ENCODE measurements around the gene APLF. TPM values are rescaled to one million over a fixed set of nuclear protein-coding genes. Genes with fewer than 3 reads are reported as not detected.

APLF gene
- total and polyA plus RNA-seq, 8 donors = 3.3 to 4.4 (median 3.9) TPM

DNA sequence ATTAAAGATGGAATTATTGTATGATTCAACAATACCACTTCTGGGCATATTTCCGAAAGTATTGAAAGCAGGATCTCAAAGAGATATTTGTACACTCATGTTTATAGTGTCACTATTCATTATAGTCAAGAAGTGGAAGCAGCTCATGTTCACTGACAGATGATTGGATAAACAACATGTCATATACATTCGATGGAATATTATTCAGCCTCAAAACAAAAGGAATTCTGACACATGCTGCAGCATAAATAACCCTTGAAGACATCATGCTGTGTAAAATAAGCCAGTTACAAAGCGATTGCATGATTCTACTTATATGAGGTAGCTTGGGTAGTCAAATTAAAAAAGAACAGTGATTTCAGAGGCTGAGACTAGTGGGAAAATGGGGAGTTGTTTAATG lies 136.7 kb downstream of the APLF start:
- TF ChIP-seq, protein P1, sequence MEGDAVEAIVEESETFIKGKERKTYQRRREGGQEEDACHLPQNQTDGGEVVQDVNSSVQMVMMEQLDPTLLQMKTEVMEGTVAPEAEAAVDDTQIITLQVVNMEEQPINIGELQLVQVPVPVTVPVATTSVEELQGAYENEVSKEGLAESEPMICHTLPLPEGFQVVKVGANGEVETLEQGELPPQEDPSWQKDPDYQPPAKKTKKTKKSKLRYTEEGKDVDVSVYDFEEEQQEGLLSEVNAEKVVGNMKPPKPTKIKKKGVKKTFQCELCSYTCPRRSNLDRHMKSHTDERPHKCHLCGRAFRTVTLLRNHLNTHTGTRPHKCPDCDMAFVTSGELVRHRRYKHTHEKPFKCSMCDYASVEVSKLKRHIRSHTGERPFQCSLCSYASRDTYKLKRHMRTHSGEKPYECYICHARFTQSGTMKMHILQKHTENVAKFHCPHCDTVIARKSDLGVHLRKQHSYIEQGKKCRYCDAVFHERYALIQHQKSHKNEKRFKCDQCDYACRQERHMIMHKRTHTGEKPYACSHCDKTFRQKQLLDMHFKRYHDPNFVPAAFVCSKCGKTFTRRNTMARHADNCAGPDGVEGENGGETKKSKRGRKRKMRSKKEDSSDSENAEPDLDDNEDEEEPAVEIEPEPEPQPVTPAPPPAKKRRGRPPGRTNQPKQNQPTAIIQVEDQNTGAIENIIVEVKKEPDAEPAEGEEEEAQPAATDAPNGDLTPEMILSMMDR (IDR thresholded peaks at IDR 0.05) = no peak
- ATAC-seq (no peak), DNase-seq (no peak)
- peaks cover 0 to 25% of the 10 kb centered on the region in 2 donors for H3K9me3 ChIP-seq
- H3K4me3 ChIP-seq = no peak overlapping the region
- no peaks in the 10 kb centered on the region for H3K36me3 ChIP-seq
- intact Hi-C loops (cut with DNase I) = no loop called here
- no peaks in the 10 kb centered on the region for H3K27me3 ChIP-seq
- H3K27ac ChIP-seq = no peak overlapping the region
- H3K4me1 ChIP-seq = no peaks in the 10 kb centered on the region

DNA sequence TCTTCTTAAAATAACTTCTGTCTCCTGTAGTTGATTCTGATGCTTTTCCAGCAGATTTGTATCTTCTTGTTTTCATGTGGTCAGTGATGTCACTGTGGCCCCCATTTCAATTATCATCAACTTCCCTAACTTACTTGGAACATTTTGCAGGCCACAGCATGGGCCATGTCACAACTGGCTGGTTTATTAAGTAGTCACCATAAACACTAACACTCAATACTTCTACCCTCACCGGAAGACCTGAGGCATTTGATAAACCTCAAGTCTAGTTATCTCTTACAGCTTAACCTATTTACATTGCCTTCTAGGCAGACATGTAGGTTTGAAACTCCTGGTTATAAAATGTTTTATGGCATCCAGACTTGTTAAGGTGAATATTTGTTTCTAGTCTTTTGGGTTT lies 138.6 kb downstream of the APLF start:
- TF ChIP-seq, protein P1 (IDR thresholded peaks at IDR 0.05) = no peak
- Histone ChIP-seq H3K27me3 (no peaks in the 10 kb centered on the region), H3K27ac (no peak overlapping the region), H3K4me3 (no peak overlapping the region), H3K9me3 (peaks cover 0 to 34% of the 10 kb centered on the region in 2 donors), H3K36me3 (no peaks in the 10 kb centered on the region), H3K4me1 (no peaks in the 10 kb centered on the region)
- DNase-seq (no peak), ATAC-seq (no peak)
- intact Hi-C loops (cut with DNase I) = no loop called here

DNA sequence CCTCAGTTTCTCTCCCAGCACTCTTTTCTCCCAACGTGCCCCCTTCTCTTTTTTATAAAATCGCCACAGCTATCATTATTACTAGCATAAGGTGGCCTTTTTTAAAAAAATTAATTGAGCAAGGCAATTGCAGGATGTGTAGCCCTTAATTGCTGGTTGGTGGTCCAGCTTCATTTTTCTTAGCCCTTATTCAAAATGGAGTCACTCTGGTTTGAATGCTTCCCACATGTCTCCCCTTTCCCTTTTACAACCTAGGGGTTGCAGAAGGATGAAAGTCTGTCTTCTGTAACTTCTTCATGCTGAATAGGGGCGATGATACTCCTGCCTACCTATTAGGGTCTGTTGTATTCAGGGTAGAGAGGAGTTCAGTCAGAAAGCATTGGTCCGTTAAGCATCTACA lies 139.4 kb downstream of the APLF start:
- TF ChIP-seq, protein P1 (IDR thresholded peaks at IDR 0.05) = no peak
- DNase-seq (no peak), ATAC-seq (no peak)
- no peak overlapping the region for H3K27ac ChIP-seq
- H3K4me3 ChIP-seq = no peak overlapping the region
- no peaks in the 10 kb centered on the region for H3K36me3 ChIP-seq
- no peaks in the 10 kb centered on the region for H3K4me1 ChIP-seq
- H3K9me3 ChIP-seq = peaks cover 0 to 32% of the 10 kb centered on the region in 2 donors
- intact Hi-C loops (cut with DNase I) = no loop called here
- H3K27me3 ChIP-seq = no peaks in the 10 kb centered on the region

DNA sequence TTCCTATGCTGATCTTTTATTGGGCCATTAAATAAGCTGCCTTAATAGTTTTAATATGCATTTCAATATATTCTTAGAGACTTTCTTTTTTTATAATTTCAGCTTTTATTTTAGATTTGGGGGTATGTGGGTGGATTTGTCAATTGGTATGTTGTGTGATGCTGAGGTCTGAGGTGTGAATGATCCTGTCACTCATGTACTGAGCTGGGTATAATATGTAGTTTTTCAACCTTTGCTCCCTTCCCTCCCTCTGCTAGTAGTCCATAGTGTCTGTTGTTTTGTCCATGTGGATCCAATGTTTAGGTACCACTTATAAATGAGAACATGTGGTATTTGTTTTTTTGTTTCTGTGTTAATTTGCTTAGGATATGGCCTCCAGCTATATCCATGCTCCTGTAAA lies 140.5 kb downstream of the APLF start:
- Histone ChIP-seq H3K4me3 (no peak overlapping the region), H3K9me3 (peaks cover 0 to 26% of the 10 kb centered on the region in 2 donors), H3K27me3 (no peaks in the 10 kb centered on the region), H3K27ac (no peak overlapping the region), H3K4me1 (no peaks in the 10 kb centered on the region), H3K36me3 (no peaks in the 10 kb centered on the region)
- no peak for ATAC-seq
- TF ChIP-seq, protein P1 (IDR thresholded peaks at IDR 0.05) = no peak
- no peak for DNase-seq
- intact Hi-C loops (cut with DNase I) = no loop called here

DNA sequence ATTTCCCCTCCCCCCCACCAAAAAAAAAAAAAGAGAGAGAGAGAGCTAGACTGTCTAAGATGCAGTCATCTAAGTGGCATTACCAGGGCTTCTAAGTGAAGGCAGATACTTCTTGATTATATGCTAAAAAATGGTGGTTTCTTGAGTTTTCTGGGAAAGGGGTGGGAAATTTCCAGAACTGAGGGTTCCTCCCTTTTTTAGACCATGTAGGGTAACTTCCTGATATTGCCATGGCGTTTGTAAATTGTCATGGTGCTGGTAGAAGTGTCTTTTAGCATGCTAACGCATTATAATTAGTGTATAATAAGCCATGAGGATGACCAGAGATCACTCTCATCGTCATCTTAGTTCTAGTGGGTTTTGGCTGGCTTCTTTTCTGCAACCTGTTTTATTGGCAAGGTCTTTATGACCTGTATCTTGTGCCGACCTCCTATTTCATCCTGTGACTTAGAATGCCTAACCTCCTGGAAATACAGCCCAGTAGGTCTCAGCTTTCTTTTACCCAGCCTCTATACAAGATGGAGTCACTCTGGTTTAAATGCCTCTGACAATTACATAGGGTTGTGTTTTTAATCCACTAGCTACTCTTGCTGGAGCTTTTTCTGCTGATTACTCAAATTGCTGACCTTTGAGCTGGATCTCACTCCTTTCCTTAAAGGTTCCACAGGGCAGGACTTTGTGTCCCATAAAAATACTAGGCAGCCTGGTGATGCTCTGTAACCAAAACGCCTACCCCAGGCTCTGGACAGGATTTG lies 145.6 kb downstream of the APLF start:
- Histone ChIP-seq H3K27me3 (no peaks in the 10 kb centered on the region), H3K36me3 (no peaks in the 10 kb centered on the region), H3K4me3 (no peak overlapping the region), H3K9me3 (peaks cover 0 to 16% of the 10 kb centered on the region in 2 donors), H3K4me1 (no peaks in the 10 kb centered on the region), H3K27ac (no peak overlapping the region)
- ATAC-seq (no peak), DNase-seq (no peak)
- TF ChIP-seq, protein P1 (IDR thresholded peaks at IDR 0.05) = no peak
- intact Hi-C loops (cut with DNase I) = no loop called here

Measured in left lung (tissue), 10 donors.